ENCODE measurements around the gene TH.

Gene TH

DNA sequence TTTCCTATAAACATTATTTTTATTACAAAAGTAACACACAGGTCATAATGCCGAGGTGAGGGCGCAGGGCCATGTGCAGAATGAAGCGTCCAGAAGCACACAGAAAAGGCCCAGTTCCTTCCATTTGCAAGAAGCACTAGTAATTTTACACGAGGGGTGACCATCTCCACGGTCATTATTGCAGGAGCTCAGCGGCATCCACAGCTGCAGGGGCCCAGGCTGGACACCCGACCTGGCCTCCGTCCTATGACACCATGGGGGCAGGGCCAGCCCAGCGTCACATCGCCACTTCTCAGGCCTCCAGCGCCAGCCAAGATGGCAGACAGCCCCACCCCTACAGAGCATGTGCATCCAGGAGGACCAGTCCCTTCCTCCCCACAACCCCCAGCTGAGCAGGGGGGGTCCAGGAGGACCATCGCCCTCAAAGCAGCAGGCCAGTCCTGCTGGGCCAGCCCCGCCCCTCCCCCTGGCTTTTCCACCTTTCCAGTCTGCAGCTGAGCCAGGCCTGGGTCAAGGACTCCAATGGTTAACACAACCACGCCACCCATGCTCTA lies 35.9 kb downstream of the TH start:
- TF ChIP-seq, protein P1, sequence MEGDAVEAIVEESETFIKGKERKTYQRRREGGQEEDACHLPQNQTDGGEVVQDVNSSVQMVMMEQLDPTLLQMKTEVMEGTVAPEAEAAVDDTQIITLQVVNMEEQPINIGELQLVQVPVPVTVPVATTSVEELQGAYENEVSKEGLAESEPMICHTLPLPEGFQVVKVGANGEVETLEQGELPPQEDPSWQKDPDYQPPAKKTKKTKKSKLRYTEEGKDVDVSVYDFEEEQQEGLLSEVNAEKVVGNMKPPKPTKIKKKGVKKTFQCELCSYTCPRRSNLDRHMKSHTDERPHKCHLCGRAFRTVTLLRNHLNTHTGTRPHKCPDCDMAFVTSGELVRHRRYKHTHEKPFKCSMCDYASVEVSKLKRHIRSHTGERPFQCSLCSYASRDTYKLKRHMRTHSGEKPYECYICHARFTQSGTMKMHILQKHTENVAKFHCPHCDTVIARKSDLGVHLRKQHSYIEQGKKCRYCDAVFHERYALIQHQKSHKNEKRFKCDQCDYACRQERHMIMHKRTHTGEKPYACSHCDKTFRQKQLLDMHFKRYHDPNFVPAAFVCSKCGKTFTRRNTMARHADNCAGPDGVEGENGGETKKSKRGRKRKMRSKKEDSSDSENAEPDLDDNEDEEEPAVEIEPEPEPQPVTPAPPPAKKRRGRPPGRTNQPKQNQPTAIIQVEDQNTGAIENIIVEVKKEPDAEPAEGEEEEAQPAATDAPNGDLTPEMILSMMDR (conservative IDR thresholded peaks at IDR 0.05; ENCODE audit: low read depth, low read length) = no peak
- no peak for DNase-seq (ENCODE audit: low read depth)
- no peak overlapping the region for H3K4me3 ChIP-seq (ENCODE audit: low read length)

DNA sequence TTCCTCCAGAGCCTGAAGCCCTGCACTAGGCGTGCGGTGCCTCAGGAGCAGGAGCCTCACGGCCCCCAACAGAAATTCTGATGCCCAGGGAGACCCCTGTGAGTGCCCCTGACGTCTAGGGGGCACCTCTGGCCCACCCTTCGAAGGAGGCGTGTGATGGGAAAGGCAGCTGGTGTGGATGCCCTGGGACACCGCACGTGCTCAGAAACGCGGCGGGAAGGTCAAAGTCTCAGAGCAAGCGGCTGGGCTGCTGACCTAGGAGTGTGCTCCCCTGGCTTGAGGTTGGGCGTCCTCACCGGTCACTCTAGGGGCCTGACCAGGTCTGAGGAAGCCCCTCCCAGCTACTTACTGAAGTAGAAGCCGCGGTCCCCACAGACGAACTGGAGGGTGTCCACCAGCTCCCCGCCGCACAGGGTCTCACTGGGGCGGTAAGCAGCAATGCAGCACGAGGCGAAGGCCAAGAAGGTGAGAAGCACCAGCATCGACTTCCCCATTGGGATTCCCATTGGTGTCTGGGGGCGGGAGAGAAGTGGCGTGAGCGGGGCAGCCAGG lies 36.5 kb downstream of the TH start:
- DNase-seq (ENCODE audit: low read depth) = no peak
- TF ChIP-seq, protein P1 (conservative IDR thresholded peaks at IDR 0.05; ENCODE audit: low read depth, low read length) = no peak
- no peak overlapping the region for H3K4me3 ChIP-seq (ENCODE audit: low read length)

DNA sequence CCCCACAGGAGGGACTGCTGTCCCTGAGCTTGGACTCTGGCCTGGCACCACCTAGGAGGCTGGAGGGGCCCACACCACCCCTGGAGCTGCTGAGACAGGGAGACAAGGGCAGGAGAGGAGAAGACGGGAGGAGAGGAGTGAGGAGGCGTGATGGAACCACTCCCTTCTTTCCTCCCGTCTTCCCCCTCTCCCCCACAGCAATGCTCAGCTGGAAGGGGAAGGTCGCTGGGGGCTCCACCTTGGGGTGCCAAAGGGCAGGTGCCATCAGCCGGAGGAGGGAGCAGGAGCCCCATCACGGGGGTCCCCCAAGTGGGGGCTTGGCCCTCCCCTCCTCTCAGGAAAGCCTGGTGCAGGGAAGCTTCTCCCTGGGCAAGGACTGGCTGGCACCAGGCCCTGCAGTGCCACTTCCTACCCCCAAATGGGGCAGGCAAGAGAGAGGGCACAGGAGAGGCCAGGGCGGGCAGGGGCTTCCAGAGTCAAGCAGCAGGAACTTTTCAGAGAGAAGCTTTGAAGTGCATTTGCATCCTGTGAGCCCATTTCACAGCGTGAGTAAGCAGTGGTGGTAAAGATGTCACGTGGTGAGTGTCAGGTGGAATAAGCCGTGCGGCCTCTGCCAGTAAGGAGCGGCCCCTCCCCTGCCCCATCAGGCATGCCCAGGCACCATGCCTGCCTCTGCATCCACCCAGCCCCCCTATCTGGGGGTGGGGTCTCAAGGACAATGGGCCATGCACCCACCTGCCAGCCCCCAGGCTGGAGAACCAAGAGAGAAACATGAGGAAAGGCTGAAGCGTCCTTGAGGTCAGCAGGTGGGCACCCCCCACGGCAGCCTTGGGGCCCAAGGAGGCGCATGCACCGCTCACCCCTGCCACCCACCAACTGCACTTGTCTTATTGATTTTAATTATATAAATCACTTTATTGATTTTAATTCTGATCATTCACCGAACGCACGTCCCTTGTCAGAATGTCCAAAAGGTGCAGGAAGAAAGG lies 37.3 kb downstream of the TH start:
- DNase-seq (ENCODE audit: low read depth) = no peak
- TF ChIP-seq, protein P1 (conservative IDR thresholded peaks at IDR 0.05; ENCODE audit: low read depth, low read length) = no peak
- no peak overlapping the region for H3K4me3 ChIP-seq (ENCODE audit: low read length)

DNA sequence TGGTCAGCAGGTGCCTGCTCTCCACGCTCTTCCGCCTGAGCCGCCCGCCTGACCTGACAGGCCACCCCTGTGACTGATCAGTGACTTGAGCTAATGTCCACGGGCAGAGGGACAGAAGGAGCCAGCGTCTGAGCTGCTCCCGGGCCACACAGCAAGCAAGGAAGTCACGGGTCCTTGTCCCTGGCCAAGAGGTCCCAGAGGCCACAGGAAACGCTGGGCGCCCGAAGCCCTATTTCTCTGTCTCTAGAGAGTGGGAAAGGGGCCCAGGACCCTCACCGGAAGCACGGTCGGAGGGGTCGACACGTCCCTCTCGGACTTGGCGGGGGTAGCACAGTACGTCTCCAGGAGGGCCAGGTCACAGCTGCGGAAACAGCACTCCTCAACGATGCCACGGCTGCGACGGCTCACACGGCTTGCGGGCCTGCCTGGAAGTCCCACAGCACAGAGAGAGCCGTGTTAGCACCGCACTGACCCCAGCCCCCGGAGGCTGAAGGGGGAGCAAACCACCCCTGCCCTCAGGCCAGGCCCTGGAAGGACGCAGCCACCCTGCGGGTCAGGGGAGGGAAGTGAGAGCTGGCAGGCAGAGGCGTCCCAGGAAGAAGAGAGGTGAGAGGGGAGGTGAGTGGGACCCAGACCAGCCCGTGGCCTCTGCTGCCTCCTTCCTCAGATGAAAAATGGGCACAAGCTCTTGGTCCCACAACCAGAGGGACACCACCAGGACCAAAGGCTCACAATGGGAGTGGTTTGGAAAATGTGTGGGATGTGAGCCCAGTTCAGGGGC lies 38.2 kb downstream of the TH start:
- H3K4me3 ChIP-seq (ENCODE audit: low read length) = no peak overlapping the region
- TF ChIP-seq, protein P1 (conservative IDR thresholded peaks at IDR 0.05; ENCODE audit: low read depth, low read length) = no peak
- no peak for DNase-seq (ENCODE audit: low read depth)

DNA sequence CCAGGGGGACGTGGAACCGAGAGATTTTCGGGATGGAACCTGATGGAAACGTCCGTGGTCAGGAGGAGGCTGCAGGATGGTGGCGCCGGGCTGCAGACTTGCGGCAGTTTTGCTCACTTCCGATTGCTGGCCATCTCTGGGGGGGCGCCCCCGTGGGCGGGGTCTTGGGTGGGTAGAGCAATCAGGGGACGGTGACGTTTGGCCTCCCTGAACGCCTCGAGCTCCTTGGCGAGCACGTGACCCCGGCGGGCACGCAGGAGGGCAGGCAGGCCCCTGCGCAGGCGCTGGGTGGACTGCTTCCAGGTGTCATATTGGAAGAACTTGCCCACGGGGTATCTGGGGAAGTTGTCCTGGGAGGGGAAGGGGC lies 38.8 kb downstream of the TH start:
- TF ChIP-seq, protein P1 (conservative IDR thresholded peaks at IDR 0.05; ENCODE audit: low read depth, low read length) = no peak
- H3K4me3 ChIP-seq (ENCODE audit: low read length) = no peak overlapping the region
- DNase-seq (ENCODE audit: low read depth) = no peak

DNA sequence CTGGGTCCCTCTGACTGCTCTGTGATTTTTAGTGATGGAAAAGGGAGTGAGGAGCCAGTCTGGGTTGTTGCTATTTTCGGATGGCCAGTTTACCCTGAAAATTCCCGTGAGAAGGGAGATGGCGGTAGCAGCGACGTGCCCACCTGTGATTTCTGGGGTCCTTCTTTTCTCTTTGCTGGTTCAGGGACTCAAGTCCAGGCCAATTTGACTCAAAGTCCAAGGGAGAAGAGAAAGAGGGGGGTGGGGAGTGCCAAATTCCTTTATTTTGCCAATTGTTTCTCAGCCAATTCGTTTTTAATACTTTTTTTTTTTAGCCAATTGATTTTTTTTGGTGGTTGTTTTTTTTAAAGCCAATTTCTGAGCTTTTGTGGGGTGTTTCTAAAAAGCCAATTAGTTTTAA lies 39.4 kb downstream of the TH start:
- no peak for DNase-seq (ENCODE audit: low read depth)
- H3K4me3 ChIP-seq (ENCODE audit: low read length) = no peak overlapping the region
- TF ChIP-seq, protein P1 (conservative IDR thresholded peaks at IDR 0.05; ENCODE audit: low read depth, low read length) = no peak
